ENCODE data around the gene ANGEL1. TPM values are rescaled to one million over a fixed set of nuclear protein-coding genes. Genes with fewer than 3 reads are reported as not detected.

The ANGEL1 gene, protein sequence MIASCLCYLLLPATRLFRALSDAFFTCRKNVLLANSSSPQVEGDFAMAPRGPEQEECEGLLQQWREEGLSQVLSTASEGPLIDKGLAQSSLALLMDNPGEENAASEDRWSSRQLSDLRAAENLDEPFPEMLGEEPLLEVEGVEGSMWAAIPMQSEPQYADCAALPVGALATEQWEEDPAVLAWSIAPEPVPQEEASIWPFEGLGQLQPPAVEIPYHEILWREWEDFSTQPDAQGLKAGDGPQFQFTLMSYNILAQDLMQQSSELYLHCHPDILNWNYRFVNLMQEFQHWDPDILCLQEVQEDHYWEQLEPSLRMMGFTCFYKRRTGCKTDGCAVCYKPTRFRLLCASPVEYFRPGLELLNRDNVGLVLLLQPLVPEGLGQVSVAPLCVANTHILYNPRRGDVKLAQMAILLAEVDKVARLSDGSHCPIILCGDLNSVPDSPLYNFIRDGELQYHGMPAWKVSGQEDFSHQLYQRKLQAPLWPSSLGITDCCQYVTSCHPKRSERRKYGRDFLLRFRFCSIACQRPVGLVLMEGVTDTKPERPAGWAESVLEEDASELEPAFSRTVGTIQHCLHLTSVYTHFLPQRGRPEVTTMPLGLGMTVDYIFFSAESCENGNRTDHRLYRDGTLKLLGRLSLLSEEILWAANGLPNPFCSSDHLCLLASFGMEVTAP
- total RNA-seq: 10 to 100 TPM in 2 of 4 donors, 1 to 10 TPM in 2; 7.9 to 15.8 (median 11.3) TPM

- TF ChIP-seq POLR2A (IDR thresholded peaks at IDR 0.05; ENCODE audit: low read depth) (peak; percentile 64), CTCF (IDR thresholded peaks at IDR 0.05) (peak in 1 of 3 experiments; percentile 45), POLR2AphosphoS5 (IDR thresholded peaks at IDR 0.05) (peak; percentile 91 to 95), EP300 (IDR thresholded peaks at IDR 0.05) (no peak)
- intact Hi-C loops (cut with DNase I): no loop called here
- no peaks in the 10 kb centered on the region for H3K9me3 ChIP-seq
Observed at GRCh38 chr14:76812422-76813383, at the start of gene ANGEL1. TSS of gene ANGEL1 (minus strand) at chr14:76812882. CDS start at chr14:76812827, 55 bp downstream.

DNA sequence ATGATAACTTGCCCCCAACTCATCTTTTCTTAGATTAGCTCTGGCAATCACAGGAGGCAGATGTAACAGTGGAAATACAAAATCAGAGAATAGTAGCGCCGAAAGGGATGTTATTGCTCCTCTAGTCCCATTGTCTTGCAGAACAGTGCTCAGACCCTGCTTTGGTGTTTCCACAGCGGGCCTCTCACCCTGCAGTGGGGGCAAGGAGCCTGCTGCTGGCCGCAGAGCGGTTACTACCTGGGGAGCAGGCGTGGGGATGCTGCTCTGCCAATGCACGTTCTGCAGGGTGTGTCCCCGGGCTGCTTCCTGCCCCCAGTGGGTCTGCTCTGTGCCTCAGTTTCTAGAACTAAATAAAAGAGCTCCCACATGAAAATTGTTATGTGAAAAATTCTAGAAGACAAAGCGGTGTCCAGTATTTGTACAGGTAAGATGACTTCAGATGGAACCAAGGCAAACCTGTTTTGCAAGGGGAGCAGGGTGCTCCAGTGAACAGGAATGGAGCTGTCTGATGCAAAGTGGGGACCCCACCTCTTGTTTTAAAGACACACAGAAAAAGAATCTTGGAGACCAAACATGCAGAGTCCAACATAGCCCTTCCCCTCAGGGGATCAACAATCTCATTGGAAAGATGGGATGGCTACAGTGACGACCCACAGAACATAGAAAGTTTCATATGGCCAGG lies 49.0 kb upstream of the ANGEL1 start:
- no peak overlapping the region for H3K27ac ChIP-seq (replicated peaks in 1 of 4)
- WGBS: 59% methylated on average over 10 of the region's 10 CpGs
- intact Hi-C loops (cut with DNase I): no loop called here
- H3K4me3 ChIP-seq: no peak overlapping the region
- TF ChIP-seq EP300 (IDR thresholded peaks at IDR 0.05): no peak
- TF ChIP-seq CTCF (IDR thresholded peaks at IDR 0.05): no peak
- TF ChIP-seq POLR2AphosphoS5 (IDR thresholded peaks at IDR 0.05): no peak
- TF ChIP-seq POLR2A (IDR thresholded peaks at IDR 0.05; ENCODE audit: low read depth): no peak
- peaks cover 5 to 24% (median 11%) of the 10 kb centered on the region in 4 donors for H3K4me1 ChIP-seq
- no peaks in the 10 kb centered on the region for H3K36me3 ChIP-seq
- no peak for DNase-seq (ENCODE audit: extremely low spot score)
- no peaks in the 10 kb centered on the region for H3K9me3 ChIP-seq
- H3K27me3 ChIP-seq: peaks cover 0 to 7% (median 0%) of the 10 kb centered on the region in 4 donors

More at GRCh38 chr14:76812422-76813383, at the start of gene ANGEL1:
- Histone ChIP-seq H3K4me1 (peaks cover 21 to 31% (median 27%) of the 10 kb centered on the region in 4 donors), H3K4me3 (peak within 1 kb of the TSS; percentile 84 to 97 (median 92)), H3K36me3 (peaks cover 0 to 18% (median 17%) of the 10 kb centered on the region in 4 donors), H3K27me3 (no peaks in the 10 kb centered on the region), H3K27ac (replicated peaks in 1 of 4) (peak within 1 kb of the TSS; percentile 82 to 90 (median 86))
- 26% methylated on average over 9 of the region's 69 CpGs for WGBS
- DNase-seq (ENCODE audit: extremely low spot score): peak; percentile 99

GRCh38 chr14:76856769-76857168 lies 44.1 kb upstream of the ANGEL1 start:
- DNase-seq (ENCODE audit: extremely low spot score): no peak
- no peak overlapping the region for H3K4me3 ChIP-seq
- no peaks in the 10 kb centered on the region for H3K4me1 ChIP-seq
- no peaks in the 10 kb centered on the region for H3K27me3 ChIP-seq
- WGBS: 70% methylated on average over 1 of the region's 1 CpG
- TF ChIP-seq EP300 (IDR thresholded peaks at IDR 0.05) (no peak), CTCF (IDR thresholded peaks at IDR 0.05) (no peak), POLR2AphosphoS5 (IDR thresholded peaks at IDR 0.05) (no peak), POLR2A (IDR thresholded peaks at IDR 0.05; ENCODE audit: low read depth) (no peak)
- no peaks in the 10 kb centered on the region for H3K9me3 ChIP-seq
- intact Hi-C loops (cut with DNase I): no loop called here
- no peaks in the 10 kb centered on the region for H3K36me3 ChIP-seq
- H3K27ac ChIP-seq (replicated peaks in 1 of 4): no peak overlapping the region

GRCh38 chr14:76855066-76855465 lies 42.4 kb upstream of the ANGEL1 start:
- TF ChIP-seq POLR2A (IDR thresholded peaks at IDR 0.05; ENCODE audit: low read depth) (no peak), POLR2AphosphoS5 (IDR thresholded peaks at IDR 0.05) (no peak), CTCF (IDR thresholded peaks at IDR 0.05) (no peak), EP300 (IDR thresholded peaks at IDR 0.05) (no peak)
- no peak overlapping the region for H3K4me3 ChIP-seq
- intact Hi-C loops (cut with DNase I): no loop called here
- 91% methylated on average over 1 of the region's 2 CpGs for WGBS
- no peak for DNase-seq (ENCODE audit: extremely low spot score)
- H3K27me3 ChIP-seq: no peaks in the 10 kb centered on the region
- H3K9me3 ChIP-seq: no peaks in the 10 kb centered on the region
- H3K36me3 ChIP-seq: no peaks in the 10 kb centered on the region
- no peak overlapping the region for H3K27ac ChIP-seq (replicated peaks in 1 of 4)
- no peaks in the 10 kb centered on the region for H3K4me1 ChIP-seq
